ENCODE measurements around the gene MLH3.

The MLH3 gene

GRCh38 chr14:75041613-75042012, 9.7 kb downstream of the MLH3 start:
- in situ Hi-C loops (cut with MboI; ENCODE audit: low sequenced_read_pairs): no loop called here

- in situ Hi-C loops (cut with MboI; ENCODE audit: low sequenced_read_pairs): no loop called here
Measured at GRCh38 chr14:75040959-75041358, 10.3 kb downstream of the MLH3 start.

- in situ Hi-C loops (cut with MboI; ENCODE audit: low sequenced_read_pairs): no loop called here
Measured at GRCh38 chr14:75040507-75040906, 10.8 kb downstream of the MLH3 start.

- in situ Hi-C loops (cut with MboI; ENCODE audit: low sequenced_read_pairs): no loop called here
Measured at GRCh38 chr14:75032939-75033338, 18.3 kb downstream of the MLH3 start.

GRCh38 chr14:75030147-75030546, 21.1 kb downstream of the MLH3 start:
- in situ Hi-C loops (cut with MboI; ENCODE audit: low sequenced_read_pairs): no loop called here

- in situ Hi-C loops (cut with MboI; ENCODE audit: low sequenced_read_pairs): no loop called here
Measured at GRCh38 chr14:75025876-75026275, 25.4 kb downstream of the MLH3 start.

- in situ Hi-C loops (cut with MboI; ENCODE audit: low sequenced_read_pairs): no loop called here
Measured at GRCh38 chr14:75025082-75025481, 26.2 kb downstream of the MLH3 start.

- in situ Hi-C loops (cut with MboI; ENCODE audit: low sequenced_read_pairs): no loop called here
Measured at GRCh38 chr14:75023108-75023507, 28.2 kb downstream of the MLH3 start.

- in situ Hi-C loops (cut with MboI; ENCODE audit: low sequenced_read_pairs): no loop called here
Measured at GRCh38 chr14:75022655-75023054, 28.6 kb downstream of the MLH3 start.

- in situ Hi-C loops (cut with MboI; ENCODE audit: low sequenced_read_pairs): no loop called here
Measured at GRCh38 chr14:75018694-75019093, 32.6 kb downstream of the MLH3 start.

- in situ Hi-C loops (cut with MboI; ENCODE audit: low sequenced_read_pairs): no loop called here
Measured at GRCh38 chr14:75016815-75017214, 34.5 kb downstream of the MLH3 start.

- in situ Hi-C loops (cut with MboI; ENCODE audit: low sequenced_read_pairs): no loop called here
Measured at GRCh38 chr14:75015496-75015895, 35.8 kb downstream of the MLH3 start.

GRCh38 chr14:75013290-75013689, 38.0 kb downstream of the MLH3 start:
- in situ Hi-C loops (cut with MboI; ENCODE audit: low sequenced_read_pairs): no loop called here

- in situ Hi-C loops (cut with MboI; ENCODE audit: low sequenced_read_pairs): no loop called here
Measured at GRCh38 chr14:75011356-75011994, 39.8 kb downstream of the MLH3 start.

GRCh38 chr14:75010472-75011093, 40.7 kb downstream of the MLH3 start:
- in situ Hi-C loops (cut with MboI; ENCODE audit: low sequenced_read_pairs): no loop called here

- in situ Hi-C loops (cut with MboI; ENCODE audit: low sequenced_read_pairs): no loop called here
Measured at GRCh38 chr14:75009176-75009575, 42.1 kb downstream of the MLH3 start.

GRCh38 chr14:75005357-75005756, 45.9 kb downstream of the MLH3 start:
- in situ Hi-C loops (cut with MboI; ENCODE audit: low sequenced_read_pairs): no loop called here

GRCh38 chr14:75003250-75004027, 47.8 kb downstream of the MLH3 start:
- in situ Hi-C loops (cut with MboI; ENCODE audit: low sequenced_read_pairs): no loop called here

GRCh38 chr14:75002392-75003249, 48.6 kb downstream of the MLH3 start, which contains the start of gene EIF2B2:
EIF2B2 (plus strand) TSS chr14:75002921; CDS start chr14:75002991, 70 bp downstream.
- in situ Hi-C loops (cut with MboI; ENCODE audit: low sequenced_read_pairs): no loop called here

- in situ Hi-C loops (cut with MboI; ENCODE audit: low sequenced_read_pairs): no loop called here
Measured at GRCh38 chr14:75001899-75002298, 49.4 kb downstream of the MLH3 start.

- in situ Hi-C loops (cut with MboI; ENCODE audit: low sequenced_read_pairs): no loop called here
Measured at GRCh38 chr14:75001261-75001660, 50.0 kb downstream of the MLH3 start.
